ENCODE data around the gene UPF2. TPM values are rescaled to one million over a fixed set of nuclear protein-coding genes. Genes with fewer than 3 reads are reported as not detected.

UPF2 gene
- polyA plus RNA-seq, 1 donor: 21.3 TPM

- no peak for DNase-seq (ENCODE audit: low read depth)
These were observed 83.7 kb downstream of the UPF2 start for GRCh38 chr10:11958956-11959355.

DNA sequence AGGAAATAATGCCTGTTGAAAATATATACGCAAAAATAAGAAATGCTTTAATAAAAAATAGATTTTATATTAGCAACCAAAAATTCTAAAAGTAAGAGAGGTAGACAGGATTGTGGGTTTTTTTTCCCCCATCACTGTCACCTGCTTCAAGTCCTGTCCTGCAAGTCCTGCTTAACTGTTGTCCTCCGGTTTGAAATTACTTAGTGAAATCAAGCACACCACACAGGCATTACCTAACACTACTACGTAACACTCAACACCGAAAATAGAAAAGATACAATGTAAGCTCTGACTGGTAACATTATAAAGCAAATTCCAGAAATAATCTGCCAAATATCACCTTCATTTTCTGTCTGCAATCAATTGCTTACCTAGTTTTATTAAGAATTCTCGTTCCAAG is 90.9 kb downstream of the UPF2 start:
- no peak for DNase-seq (ENCODE audit: low read depth)

GRCh38 chr10:11950325-11951018 is 92.1 kb downstream of the UPF2 start:
- DNase-seq (ENCODE audit: low read depth): no peak

GRCh38 chr10:11949152-11949551 is 93.5 kb downstream of the UPF2 start:
- DNase-seq (ENCODE audit: low read depth): no peak

DNA sequence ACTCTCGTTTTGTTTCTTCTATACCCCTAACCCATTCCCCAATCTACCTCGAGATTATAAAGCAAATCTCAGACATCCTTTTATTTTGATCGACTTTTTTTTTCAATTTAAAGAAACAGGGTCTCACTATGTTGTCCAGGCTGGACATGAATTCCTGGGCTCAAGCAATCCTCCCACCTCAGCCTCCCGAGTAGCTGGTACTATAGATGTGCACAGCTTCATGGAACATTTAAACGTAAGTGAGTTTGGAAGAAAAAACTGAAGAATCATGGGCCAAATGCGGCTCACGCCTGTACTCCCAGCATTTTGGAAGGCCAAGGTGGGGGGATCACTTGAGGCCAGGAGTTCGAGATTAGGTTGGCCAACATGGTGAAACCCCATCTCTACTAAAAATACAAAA is 96.0 kb downstream of the UPF2 start:
- no peak for DNase-seq (ENCODE audit: low read depth)

DNA sequence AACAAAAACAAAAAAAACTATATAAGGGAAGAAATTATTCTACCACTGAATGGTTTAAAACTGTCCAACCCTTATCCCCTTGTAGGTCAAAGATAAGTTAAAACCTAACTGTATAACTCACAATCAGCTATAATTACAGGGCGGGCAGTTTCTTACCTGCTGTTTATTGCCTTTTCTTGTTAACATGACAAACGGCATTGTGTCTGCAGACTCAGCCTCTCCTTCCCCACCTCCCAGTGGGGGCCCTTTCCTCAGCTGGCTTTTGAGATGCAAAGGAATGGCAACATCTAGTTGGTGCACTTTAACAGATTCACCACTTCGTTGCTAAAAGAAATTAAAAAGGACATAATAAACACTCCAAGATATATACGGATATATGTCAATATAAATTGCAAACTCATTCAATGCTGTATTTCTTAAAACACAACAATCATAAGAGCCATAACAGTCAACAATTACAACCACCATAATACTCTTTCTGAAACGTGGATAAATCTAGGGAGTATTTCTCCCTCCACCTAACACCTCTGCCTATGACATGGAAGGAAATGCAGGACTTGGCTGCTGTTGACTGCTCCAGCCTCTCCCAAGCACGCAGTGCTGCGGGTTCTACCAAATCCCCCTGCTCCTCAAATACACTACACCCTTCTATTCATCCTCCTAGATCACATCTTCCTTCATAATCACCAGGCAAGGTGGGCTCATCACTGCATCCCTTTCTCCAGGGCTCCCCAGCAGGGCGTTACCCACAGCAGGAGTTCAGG is 106.0 kb downstream of the UPF2 start:
- DNase-seq (ENCODE audit: low read depth): no peak

DNA sequence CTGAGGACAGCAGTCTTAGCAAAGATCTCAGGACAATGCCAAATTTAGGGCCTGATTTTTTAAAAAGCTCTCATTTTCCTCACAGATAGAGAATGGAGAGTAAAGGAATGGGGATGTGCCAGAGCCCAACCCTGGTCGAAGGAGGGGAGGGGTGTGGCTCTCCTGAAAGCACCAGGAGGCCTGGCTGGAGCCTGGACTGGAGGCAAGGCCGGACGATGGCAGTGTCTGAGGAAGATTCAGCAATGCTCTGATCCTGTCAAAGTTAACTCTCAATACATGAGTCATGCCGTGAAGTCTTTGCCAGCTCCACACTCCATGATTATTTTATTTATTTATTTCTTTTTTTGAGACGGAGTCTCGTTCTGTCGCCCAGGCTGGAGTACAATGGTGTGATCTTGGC is 108.3 kb downstream of the UPF2 start:
- DNase-seq (ENCODE audit: low read depth): no peak

- DNase-seq (ENCODE audit: low read depth): no peak
These were observed 108.9 kb downstream of the UPF2 start for GRCh38 chr10:11933577-11934223.

GRCh38 chr10:11931038-11931437 is 111.6 kb downstream of the UPF2 start:
- DNase-seq (ENCODE audit: low read depth): no peak

DNA sequence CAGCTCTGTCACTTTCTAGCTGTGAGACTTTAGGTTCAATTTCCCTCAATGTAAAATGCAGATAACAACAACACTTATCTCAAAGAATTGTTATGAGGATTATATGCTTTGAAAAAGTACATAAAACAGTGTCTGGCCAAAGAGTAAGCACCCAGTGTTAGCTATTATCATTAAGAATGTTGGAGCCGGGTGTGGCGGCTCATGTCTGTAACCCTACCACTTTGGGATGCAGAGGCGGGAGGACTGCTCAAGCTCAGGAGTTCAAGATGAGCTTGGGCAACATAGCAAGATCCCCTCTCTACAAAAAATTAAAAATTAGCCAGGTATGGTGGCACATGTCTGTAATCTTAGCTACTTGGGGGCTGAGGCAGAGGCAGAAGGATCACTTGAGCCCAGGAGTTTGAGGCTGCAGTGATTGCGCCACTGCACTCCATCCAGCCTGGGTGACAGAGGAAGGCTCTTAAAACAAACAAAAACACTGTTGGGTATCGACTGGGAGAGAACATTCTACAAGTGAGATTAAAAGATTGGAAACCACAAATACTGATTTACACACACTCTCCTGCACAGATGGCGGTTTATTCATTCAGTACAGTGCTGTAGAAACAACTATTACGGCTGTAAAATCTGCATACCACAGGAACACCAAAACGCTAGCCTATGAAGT is 112.2 kb downstream of the UPF2 start:
- no peak for DNase-seq (ENCODE audit: low read depth)

GRCh38 chr10:11927746-11928145 is 114.9 kb downstream of the UPF2 start:
- no peak for DNase-seq (ENCODE audit: low read depth)

DNA sequence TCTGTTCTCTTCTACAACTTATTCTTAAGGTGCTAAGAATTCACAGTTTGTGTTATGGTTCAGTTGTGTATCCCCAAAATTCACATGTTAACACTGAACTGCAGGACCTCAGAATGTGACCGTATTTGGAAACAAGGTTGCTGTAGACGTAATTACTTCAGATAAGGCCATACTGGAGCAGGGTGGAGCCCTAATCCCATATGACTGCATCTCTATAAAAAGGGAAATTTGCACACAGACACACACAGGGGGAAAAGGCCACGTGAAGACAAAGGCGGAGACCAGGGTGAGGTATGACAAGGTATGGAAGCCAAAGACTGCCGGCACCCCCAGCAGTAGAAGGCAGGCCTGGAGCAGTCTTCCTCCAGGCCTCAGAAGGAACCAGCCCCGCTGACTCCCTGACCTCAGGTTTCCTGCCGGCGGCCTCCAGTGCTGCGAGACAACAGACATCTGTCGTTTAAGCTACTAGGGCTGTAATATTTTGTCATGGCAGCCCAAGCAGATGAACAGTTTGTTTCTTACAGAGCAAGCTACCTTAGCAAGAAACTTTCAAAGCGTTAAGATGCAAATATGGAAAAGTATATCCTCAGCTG is 120.7 kb downstream of the UPF2 start:
- no peak for DNase-seq (ENCODE audit: low read depth)

DNA sequence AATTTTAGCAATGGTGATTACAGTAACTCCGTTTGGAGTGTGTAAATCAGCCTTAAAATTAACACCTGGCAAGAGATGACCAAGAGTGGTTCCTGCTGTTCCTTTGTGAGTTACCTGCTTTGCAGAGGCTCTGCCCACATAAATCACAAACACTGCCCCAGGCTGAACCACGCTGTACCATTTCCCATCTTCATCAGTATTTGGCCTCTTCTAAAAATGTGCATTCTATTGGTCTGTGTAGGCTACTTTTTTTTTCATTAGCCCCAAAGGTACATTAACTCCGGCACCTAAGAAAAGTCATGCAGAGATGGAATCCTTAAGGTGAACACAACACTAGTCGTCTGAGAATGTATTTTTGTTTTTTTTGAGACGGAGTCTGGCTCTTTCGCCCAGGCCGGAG is 123.3 kb downstream of the UPF2 start:
- no peak for DNase-seq (ENCODE audit: low read depth)

GRCh38 chr10:11918384-11918783 is 124.2 kb downstream of the UPF2 start:
- DNase-seq (ENCODE audit: low read depth): no peak

- DNase-seq (ENCODE audit: low read depth): no peak
These were observed 129.4 kb downstream of the UPF2 start for GRCh38 chr10:11913079-11913641.

DNA sequence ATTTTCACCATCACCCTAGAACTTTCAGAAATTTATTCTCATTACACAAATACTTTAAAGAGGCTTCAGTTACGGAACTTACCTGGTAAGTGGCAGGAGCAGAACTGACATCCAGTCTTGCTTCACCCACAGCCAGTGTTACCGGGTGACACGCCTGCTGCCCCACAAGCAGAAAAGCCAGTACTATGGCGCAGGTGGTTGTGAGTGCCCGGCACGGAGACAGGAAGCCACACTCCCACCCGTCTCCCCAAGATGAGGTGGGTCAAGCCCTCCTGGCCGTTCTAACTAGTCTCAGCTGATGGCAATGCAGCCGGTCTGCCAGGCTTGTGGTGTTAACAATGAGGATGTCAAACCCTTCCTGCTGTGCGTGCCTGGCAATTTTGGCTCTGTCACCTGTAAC is 132.5 kb downstream of the UPF2 start:
- no peak for DNase-seq (ENCODE audit: low read depth)

DNA sequence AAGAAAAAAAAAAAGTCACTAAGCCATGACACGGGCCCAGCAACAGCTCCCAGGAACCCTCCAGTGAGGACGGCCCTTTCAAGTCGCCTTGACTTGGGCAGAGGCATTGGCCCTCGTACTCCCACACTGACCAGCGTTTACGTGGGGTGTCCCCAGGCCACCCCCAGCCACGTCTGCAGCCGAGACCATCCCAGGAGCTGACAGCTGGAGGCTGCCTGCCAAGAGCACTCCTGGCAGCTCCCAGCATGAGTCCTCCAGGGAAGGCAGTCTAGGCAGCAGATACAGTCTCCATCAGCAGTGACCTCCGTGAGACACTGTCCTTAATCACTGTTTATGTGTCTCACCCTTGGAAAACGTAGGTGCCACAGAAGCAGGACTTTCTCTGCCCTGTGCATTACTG is 133.0 kb downstream of the UPF2 start:
- no peak for DNase-seq (ENCODE audit: low read depth)

GRCh38 chr10:11908991-11909390 is 133.6 kb downstream of the UPF2 start:
- no peak for DNase-seq (ENCODE audit: low read depth)

DNA sequence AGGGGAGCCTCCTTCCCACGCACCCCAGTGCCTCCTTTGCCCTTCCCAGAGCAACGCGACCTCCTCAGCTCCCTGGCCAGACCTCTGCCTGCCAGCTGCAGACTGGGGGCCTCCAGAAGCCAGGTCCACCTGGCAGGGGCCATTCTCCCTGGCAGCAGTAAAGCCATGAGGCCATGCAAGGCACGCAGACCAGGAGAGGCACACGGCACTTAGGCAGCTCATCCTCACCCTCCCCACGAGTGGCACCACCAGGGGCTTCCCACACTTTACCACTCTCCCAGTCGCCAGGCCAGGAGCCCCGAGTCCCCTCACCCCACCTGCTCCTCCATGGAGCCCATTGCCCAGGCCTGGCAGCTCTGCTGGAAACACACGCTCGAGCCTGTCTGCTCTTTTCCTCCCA is 134.1 kb downstream of the UPF2 start:
- DNase-seq (ENCODE audit: low read depth): no peak

DNA sequence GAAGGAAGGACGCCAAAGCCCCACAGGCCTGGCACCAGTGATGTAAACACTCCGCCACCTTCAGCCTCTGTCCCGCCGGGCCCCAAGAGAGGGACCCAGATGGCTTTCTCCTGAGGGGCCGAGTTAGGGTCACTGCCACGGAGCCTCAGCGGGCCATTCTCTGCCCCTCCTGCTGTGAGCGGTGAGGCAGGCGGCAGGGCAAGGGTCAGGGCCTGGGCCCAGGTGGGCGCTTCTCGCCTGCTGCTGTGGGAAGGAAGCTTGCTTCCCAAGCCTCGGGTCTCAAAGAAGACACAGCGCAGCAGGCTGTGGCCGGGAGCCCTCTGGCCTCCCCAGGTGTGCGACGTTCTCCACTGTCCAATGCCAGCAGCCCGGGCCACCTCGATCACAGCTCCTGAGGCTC is 134.7 kb downstream of the UPF2 start:
- no peak for DNase-seq (ENCODE audit: low read depth)

DNA sequence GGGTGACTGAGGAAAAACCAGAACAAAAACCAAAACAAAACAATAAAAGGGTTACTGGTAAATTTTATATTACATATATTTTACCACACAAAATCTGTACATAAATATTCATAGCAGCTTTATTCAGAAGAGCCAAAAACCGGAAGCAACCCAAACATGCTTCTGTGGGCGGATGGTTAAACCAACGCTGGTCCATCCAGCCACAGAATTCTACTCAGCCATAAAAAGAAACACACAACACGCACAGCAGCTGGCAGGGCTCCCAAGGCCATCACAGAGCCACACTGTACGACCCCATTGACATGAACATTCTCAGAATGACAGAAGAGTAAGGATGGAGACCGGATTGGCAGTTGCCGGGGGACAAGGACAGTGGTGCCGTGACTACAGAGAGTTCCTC is 135.9 kb downstream of the UPF2 start:
- no peak for DNase-seq (ENCODE audit: low read depth)

DNA sequence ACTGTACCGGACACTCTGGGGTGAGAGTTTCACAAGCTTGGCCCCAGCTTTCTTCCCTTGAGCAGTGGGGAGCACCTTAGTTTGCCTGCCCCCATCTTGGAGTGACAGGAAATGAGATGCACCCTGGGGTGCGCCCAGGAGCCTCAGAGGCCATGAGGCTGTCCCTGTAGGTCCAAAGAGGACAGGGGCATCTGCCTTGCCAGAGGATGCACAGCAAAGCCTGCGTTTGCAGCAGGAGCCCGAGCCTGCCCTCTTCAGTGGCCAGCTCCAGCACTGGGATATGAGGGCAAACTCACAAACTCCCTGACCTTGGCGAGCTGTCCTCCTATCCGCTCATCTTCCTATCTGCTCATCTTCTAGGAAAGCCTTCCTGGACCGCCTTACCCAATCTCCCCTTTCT is 140.0 kb downstream of the UPF2 start:
- no peak for DNase-seq (ENCODE audit: low read depth)
